Testis (tissue), 2 donors: Measurements from ENCODE around the gene KRTAP5-1.

ENCODE experiments used
- CTCF ChIP-seq, 3 experiments: fragments of 450-650 bp in 2 of 3; fragments of 200-600 bp in 1 of 3; sonication (generic) in 1 of 3; IDR thresholded peaks; one replicate each; pipeline ENCODE4 v1.5.1; 2016 to 2019; ENCODE audit warnings: antibody characterized with exemption in 3 of 3, mild to moderate bottlenecking in 2 of 3, moderate library complexity in 1 of 3
- POLR2A ChIP-seq: fragments of 450-650 bp; IDR thresholded peaks from one replicate; pipeline ENCODE4 v1.6.1; 2017; ENCODE audit warnings: antibody characterized with exemption, mild to moderate bottlenecking, moderate library complexity

- TF ChIP-seq CTCF (IDR thresholded peaks at IDR 0.05): no peak
- no peak for TF ChIP-seq POLR2A
Observed at GRCh38 chr11:1542267-1542666, 42.8 kb downstream of the KRTAP5-1 start.
